ENCODE results near the gene CD63.

DNA sequence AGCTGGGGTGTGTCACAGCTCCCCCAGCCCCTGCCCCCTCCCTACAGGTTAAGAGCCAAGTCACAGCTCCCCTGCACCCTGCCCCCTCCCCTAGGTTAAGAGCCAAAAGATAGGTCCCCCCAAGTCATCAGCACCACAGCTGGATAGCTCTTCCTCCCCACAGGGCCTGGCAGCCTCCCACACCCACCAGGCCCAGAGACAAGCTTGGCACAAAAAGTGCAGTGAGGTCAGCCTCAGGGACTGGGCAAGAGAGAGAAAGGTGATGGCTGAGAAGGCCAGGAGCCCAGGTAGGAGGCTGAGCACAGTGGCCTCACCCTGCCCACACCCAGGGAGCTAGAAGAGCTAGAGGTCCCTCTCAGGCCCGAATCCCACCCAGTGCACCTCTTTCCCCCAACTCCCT is 29.8 kb downstream of the CD63 start:
- TF ChIP-seq, protein P1, sequence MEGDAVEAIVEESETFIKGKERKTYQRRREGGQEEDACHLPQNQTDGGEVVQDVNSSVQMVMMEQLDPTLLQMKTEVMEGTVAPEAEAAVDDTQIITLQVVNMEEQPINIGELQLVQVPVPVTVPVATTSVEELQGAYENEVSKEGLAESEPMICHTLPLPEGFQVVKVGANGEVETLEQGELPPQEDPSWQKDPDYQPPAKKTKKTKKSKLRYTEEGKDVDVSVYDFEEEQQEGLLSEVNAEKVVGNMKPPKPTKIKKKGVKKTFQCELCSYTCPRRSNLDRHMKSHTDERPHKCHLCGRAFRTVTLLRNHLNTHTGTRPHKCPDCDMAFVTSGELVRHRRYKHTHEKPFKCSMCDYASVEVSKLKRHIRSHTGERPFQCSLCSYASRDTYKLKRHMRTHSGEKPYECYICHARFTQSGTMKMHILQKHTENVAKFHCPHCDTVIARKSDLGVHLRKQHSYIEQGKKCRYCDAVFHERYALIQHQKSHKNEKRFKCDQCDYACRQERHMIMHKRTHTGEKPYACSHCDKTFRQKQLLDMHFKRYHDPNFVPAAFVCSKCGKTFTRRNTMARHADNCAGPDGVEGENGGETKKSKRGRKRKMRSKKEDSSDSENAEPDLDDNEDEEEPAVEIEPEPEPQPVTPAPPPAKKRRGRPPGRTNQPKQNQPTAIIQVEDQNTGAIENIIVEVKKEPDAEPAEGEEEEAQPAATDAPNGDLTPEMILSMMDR (IDR thresholded peaks at IDR 0.05): no peak
- no peak for TF ChIP-seq POLR2AphosphoS5 (IDR thresholded peaks at IDR 0.05)
- TF ChIP-seq EP300 (IDR thresholded peaks at IDR 0.05): no peak
- no peak for TF ChIP-seq POLR2A (IDR thresholded peaks at IDR 0.05)
